ENCODE data around the gene CXCL6. TPM values are rescaled to one million over a fixed set of nuclear protein-coding genes. Genes with fewer than 3 reads are reported as not detected.

The CXCL6 gene
- polyA plus RNA-seq, 4 donors = 0.49 to 5.9 (median 1.6) TPM; not detected in 1

DNA sequence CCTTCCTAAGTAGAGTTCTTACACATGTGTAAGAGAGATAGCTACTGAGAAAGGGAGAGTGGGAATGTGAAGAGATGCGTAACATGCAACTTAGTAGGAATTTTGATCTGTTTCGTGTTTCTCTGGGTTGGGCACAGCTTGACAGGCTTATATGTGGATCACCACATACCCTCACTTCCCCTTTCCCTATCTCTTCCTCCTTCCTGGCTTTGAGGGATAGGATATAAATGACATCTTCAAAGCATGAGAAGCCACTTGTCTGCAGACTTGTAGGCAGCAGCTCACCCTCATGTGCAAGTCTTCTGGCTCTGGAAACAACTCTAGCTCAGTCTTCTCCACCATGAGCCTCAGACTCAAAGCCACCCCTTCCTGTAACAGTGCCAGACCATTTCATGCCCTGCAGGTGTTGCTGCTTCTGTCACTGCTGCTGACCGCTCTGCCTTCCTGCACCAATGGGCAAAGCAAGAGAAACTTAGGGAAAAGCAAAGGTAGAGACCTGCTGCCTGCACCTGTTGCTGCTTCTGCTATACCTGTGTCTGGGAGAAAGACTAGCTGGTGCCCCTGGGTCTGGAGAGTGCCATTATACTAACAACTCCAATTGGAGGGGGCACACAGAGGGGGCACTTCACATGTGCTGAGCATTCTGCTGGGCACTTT lies 11.2 kb downstream of the CXCL6 start:
- no peaks in the 10 kb centered on the region for H3K9me3 ChIP-seq (ENCODE audit: control insufficient read depth in 2 of 2, insufficient read depth in 1 of 2, low read depth in 1 of 2, low read length in 1 of 2)
- DNase-seq (no peak), FAIRE-seq (no peak)
- no peak overlapping the region for H3K27ac ChIP-seq (ENCODE audit: low read depth in 1 of 3, low read length in 2 of 3)
- 88 to 90% (median 90%) methylated on average over 3 of the region's 3 CpGs for WGBS, 3 donors
- H3K4me3 ChIP-seq (ENCODE audit: low read depth in 1 of 3, low read length in 3 of 3) = no peak overlapping the region
- no peaks in the 10 kb centered on the region for H3K36me3 ChIP-seq (ENCODE audit: control insufficient read depth in 3 of 3, insufficient read depth in 2 of 3, low read depth in 1 of 3, low read length in 3 of 3)
- H3K4me1 ChIP-seq (ENCODE audit: control insufficient read depth in 3 of 3, insufficient read depth in 2 of 3, low read depth in 1 of 3, low read length in 2 of 3) = no peaks in the 10 kb centered on the region
- H3K27me3 ChIP-seq (ENCODE audit: control insufficient read depth in 3 of 3, insufficient read depth in 3 of 3, low read length in 3 of 3) = peaks cover 0 to 4% (median 3%) of the 10 kb centered on the region in 3 donors

GRCh38 chr4:73848183-73848777 lies 11.8 kb downstream of the CXCL6 start:
- Histone ChIP-seq H3K27ac (ENCODE audit: low read depth in 1 of 3, low read length in 2 of 3) (no peak overlapping the region), H3K27me3 (ENCODE audit: control insufficient read depth in 3 of 3, insufficient read depth in 3 of 3, low read length in 3 of 3) (peaks cover 0 to 10% (median 3%) of the 10 kb centered on the region in 3 donors), H3K9me3 (ENCODE audit: control insufficient read depth in 2 of 2, insufficient read depth in 1 of 2, low read depth in 1 of 2, low read length in 1 of 2) (no peaks in the 10 kb centered on the region), H3K4me3 (ENCODE audit: low read depth in 1 of 3, low read length in 3 of 3) (no peak overlapping the region), H3K36me3 (ENCODE audit: control insufficient read depth in 3 of 3, insufficient read depth in 2 of 3, low read depth in 1 of 3, low read length in 3 of 3) (no peaks in the 10 kb centered on the region), H3K4me1 (ENCODE audit: control insufficient read depth in 3 of 3, insufficient read depth in 2 of 3, low read depth in 1 of 3, low read length in 2 of 3) (no peaks in the 10 kb centered on the region)
- FAIRE-seq (no peak), DNase-seq (no peak)
- WGBS, 3 donors = 68 to 81% (median 80%) methylated on average over 1 of the region's 1 CpG

GRCh38 chr4:73850261-73850970 lies 13.9 kb downstream of the CXCL6 start:
- no peaks in the 10 kb centered on the region for H3K9me3 ChIP-seq (ENCODE audit: control insufficient read depth in 2 of 2, insufficient read depth in 1 of 2, low read depth in 1 of 2, low read length in 1 of 2)
- no peak for FAIRE-seq
- 75 to 80% (median 79%) methylated on average over 4 of the region's 4 CpGs for WGBS, 3 donors
- no peak overlapping the region for H3K27ac ChIP-seq (ENCODE audit: low read depth in 1 of 3, low read length in 2 of 3)
- H3K36me3 ChIP-seq (ENCODE audit: control insufficient read depth in 3 of 3, insufficient read depth in 2 of 3, low read depth in 1 of 3, low read length in 3 of 3) = no peaks in the 10 kb centered on the region
- no peaks in the 10 kb centered on the region for H3K4me1 ChIP-seq (ENCODE audit: control insufficient read depth in 3 of 3, insufficient read depth in 2 of 3, low read depth in 1 of 3, low read length in 2 of 3)
- DNase-seq = no peak
- H3K4me3 ChIP-seq (ENCODE audit: low read depth in 1 of 3, low read length in 3 of 3) = no peak overlapping the region
- peaks cover 0 to 16% (median 3%) of the 10 kb centered on the region in 3 donors for H3K27me3 ChIP-seq (ENCODE audit: control insufficient read depth in 3 of 3, insufficient read depth in 3 of 3, low read length in 3 of 3)

GRCh38 chr4:73851293-73851692 lies 14.8 kb downstream of the CXCL6 start:
- 52 to 63% (median 63%) methylated on average over 1 of the region's 1 CpG for WGBS, 3 donors
- H3K27me3 ChIP-seq (ENCODE audit: control insufficient read depth in 3 of 3, insufficient read depth in 3 of 3, low read length in 3 of 3) = peaks cover 0 to 16% (median 3%) of the 10 kb centered on the region in 3 donors
- H3K4me3 ChIP-seq (ENCODE audit: low read depth in 1 of 3, low read length in 3 of 3) = no peak overlapping the region
- FAIRE-seq = no peak
- H3K27ac ChIP-seq (ENCODE audit: low read depth in 1 of 3, low read length in 2 of 3) = no peak overlapping the region
- DNase-seq = no peak
- no peaks in the 10 kb centered on the region for H3K4me1 ChIP-seq (ENCODE audit: control insufficient read depth in 3 of 3, insufficient read depth in 2 of 3, low read depth in 1 of 3, low read length in 2 of 3)
- H3K9me3 ChIP-seq (ENCODE audit: control insufficient read depth in 2 of 2, insufficient read depth in 1 of 2, low read depth in 1 of 2, low read length in 1 of 2) = no peaks in the 10 kb centered on the region
- H3K36me3 ChIP-seq (ENCODE audit: control insufficient read depth in 3 of 3, insufficient read depth in 2 of 3, low read depth in 1 of 3, low read length in 3 of 3) = no peaks in the 10 kb centered on the region

DNA sequence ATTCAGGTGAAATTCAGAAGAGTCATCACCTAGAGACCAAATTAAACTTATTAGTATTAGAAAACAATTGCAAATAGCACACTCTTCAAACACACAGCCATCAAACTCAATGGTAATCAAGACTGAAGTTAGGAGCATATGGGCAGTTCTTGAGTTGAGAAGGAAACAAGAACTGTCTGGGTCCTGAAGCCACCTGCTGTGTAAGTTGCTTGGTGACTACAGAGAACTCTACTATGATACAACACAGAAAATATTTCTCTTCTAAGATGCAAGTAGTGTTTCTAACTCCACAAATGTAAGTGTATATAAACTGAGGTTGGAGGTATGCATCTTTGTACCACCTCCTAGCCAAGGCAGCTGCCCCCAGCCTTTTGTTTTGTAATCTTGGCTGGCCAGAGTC lies 16.3 kb downstream of the CXCL6 start:
- H3K36me3 ChIP-seq (ENCODE audit: control insufficient read depth in 3 of 3, insufficient read depth in 2 of 3, low read depth in 1 of 3, low read length in 3 of 3) = no peaks in the 10 kb centered on the region
- no peak overlapping the region for H3K27ac ChIP-seq (ENCODE audit: low read depth in 1 of 3, low read length in 2 of 3)
- no peak overlapping the region for H3K4me3 ChIP-seq (ENCODE audit: low read depth in 1 of 3, low read length in 3 of 3)
- FAIRE-seq (no peak), DNase-seq (no peak)
- H3K9me3 ChIP-seq (ENCODE audit: control insufficient read depth in 2 of 2, insufficient read depth in 1 of 2, low read depth in 1 of 2, low read length in 1 of 2) = no peaks in the 10 kb centered on the region
- no peaks in the 10 kb centered on the region for H3K4me1 ChIP-seq (ENCODE audit: control insufficient read depth in 3 of 3, insufficient read depth in 2 of 3, low read depth in 1 of 3, low read length in 2 of 3)
- H3K27me3 ChIP-seq (ENCODE audit: control insufficient read depth in 3 of 3, insufficient read depth in 3 of 3, low read length in 3 of 3) = peaks cover 0 to 16% (median 3%) of the 10 kb centered on the region in 3 donors

- WGBS, 3 donors = 14 to 34% (median 31%) methylated on average over 22 of the region's 22 CpGs
These were observed 16.8 kb downstream of the CXCL6 start, which contains the start of gene PF4V1 for GRCh38 chr4:73853246-73853704. Gene PF4V1 (plus strand): TSS chr4:73853296. CDS start chr4:73853363, 67 bp downstream.

DNA sequence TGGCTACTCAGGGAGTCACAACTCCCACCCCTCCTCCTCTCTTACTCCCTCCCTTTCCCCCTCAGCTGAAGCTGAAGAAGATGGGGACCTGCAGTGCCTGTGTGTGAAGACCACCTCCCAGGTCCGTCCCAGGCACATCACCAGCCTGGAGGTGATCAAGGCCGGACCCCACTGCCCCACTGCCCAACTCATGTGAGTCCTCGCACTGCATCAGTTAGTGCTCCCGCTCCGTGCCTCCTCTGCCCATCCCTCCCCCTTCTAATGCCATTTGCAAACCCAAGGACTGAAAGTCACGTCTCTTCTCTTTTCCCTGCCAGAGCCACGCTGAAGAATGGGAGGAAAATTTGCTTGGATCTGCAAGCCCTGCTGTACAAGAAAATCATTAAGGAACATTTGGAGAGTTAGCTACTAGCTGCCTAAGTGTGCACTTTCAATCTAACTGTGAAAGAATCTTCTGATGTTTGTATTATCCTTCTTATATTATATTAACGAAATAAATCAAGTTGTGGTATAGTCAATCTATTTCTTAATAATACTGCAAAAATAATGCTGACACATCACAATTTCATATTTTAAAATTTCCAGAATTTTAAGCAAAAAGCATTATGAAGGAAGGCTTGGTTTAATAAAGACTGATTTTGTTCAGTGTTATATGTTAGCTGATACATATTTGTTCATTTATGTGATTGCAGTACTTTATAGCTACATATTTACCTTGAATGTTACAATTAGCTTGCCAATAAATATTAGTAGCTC lies 17.4 kb downstream of the CXCL6 start:
- WGBS, 3 donors = 30 to 49% (median 35%) methylated on average over 8 of the region's 8 CpGs
- H3K4me1 ChIP-seq (ENCODE audit: control insufficient read depth in 3 of 3, insufficient read depth in 2 of 3, low read depth in 1 of 3, low read length in 2 of 3) = no peaks in the 10 kb centered on the region
- no peak for FAIRE-seq
- no peaks in the 10 kb centered on the region for H3K36me3 ChIP-seq (ENCODE audit: control insufficient read depth in 3 of 3, insufficient read depth in 2 of 3, low read depth in 1 of 3, low read length in 3 of 3)
- no peak overlapping the region for H3K4me3 ChIP-seq (ENCODE audit: low read depth in 1 of 3, low read length in 3 of 3)
- H3K27me3 ChIP-seq (ENCODE audit: control insufficient read depth in 3 of 3, insufficient read depth in 3 of 3, low read length in 3 of 3) = peaks cover 0 to 16% (median 3%) of the 10 kb centered on the region in 3 donors
- no peaks in the 10 kb centered on the region for H3K9me3 ChIP-seq (ENCODE audit: control insufficient read depth in 2 of 2, insufficient read depth in 1 of 2, low read depth in 1 of 2, low read length in 1 of 2)
- H3K27ac ChIP-seq (ENCODE audit: low read depth in 1 of 3, low read length in 2 of 3) = no peak overlapping the region
- DNase-seq = no peak

More at GRCh38 chr4:73853246-73853704, 16.8 kb downstream of the CXCL6 start, which contains the start of gene PF4V1:
- Histone ChIP-seq H3K27ac (ENCODE audit: low read depth in 1 of 3, low read length in 2 of 3) (no peak within 1 kb of the TSS), H3K9me3 (ENCODE audit: control insufficient read depth in 2 of 2, insufficient read depth in 1 of 2, low read depth in 1 of 2, low read length in 1 of 2) (no peaks in the 10 kb centered on the region), H3K4me1 (ENCODE audit: control insufficient read depth in 3 of 3, insufficient read depth in 2 of 3, low read depth in 1 of 3, low read length in 2 of 3) (no peaks in the 10 kb centered on the region), H3K27me3 (ENCODE audit: control insufficient read depth in 3 of 3, insufficient read depth in 3 of 3, low read length in 3 of 3) (peaks cover 0 to 16% (median 3%) of the 10 kb centered on the region in 3 donors), H3K4me3 (ENCODE audit: low read depth in 1 of 3, low read length in 3 of 3) (no peak within 1 kb of the TSS), H3K36me3 (ENCODE audit: control insufficient read depth in 3 of 3, insufficient read depth in 2 of 3, low read depth in 1 of 3, low read length in 3 of 3) (no peaks in the 10 kb centered on the region)
- DNase-seq = peak; percentile 17 to 33
- no peak for FAIRE-seq

DNA sequence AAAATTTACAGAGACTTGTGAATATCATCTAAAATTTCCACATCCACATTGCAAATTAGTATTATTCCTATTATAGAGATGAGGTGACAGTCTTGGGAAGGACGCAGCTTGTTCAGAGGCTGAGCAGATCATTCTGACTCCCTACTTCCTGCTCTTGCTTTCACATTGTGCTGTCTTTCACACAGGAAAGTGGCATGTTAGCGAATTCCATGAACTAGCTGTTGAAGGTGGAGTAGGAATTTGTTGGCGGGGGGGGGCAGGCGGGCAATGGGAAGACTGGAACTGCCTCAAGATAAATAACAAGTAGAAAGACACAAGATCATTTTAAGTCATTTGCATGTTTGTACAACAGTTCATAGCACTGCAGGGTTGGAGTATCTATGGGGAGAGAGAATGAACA lies 18.9 kb downstream of the CXCL6 start:
- no peaks in the 10 kb centered on the region for H3K9me3 ChIP-seq (ENCODE audit: control insufficient read depth in 2 of 2, insufficient read depth in 1 of 2, low read depth in 1 of 2, low read length in 1 of 2)
- no peak overlapping the region for H3K27ac ChIP-seq (ENCODE audit: low read depth in 1 of 3, low read length in 2 of 3)
- FAIRE-seq (no peak), DNase-seq (no peak)
- H3K4me1 ChIP-seq (ENCODE audit: control insufficient read depth in 3 of 3, insufficient read depth in 2 of 3, low read depth in 1 of 3, low read length in 2 of 3) = no peaks in the 10 kb centered on the region
- WGBS, 3 donors = 65 to 74% (median 71%) methylated on average over 4 of the region's 4 CpGs
- peaks cover 0 to 16% (median 3%) of the 10 kb centered on the region in 3 donors for H3K27me3 ChIP-seq (ENCODE audit: control insufficient read depth in 3 of 3, insufficient read depth in 3 of 3, low read length in 3 of 3)
- no peak overlapping the region for H3K4me3 ChIP-seq (ENCODE audit: low read depth in 1 of 3, low read length in 3 of 3)
- no peaks in the 10 kb centered on the region for H3K36me3 ChIP-seq (ENCODE audit: control insufficient read depth in 3 of 3, insufficient read depth in 2 of 3, low read depth in 1 of 3, low read length in 3 of 3)

Measured in small intestine (tissue), 7 donors.